GM19240 (cell line): ENCODE data around the gene IRX2.

Experiments
- DNase-seq: peaks from one replicate; pipeline ENCODE4 v3.0.0; 2011; ENCODE audit warnings: low spot score; ENCODE audit not compliant: insufficient read length

The IRX2 gene

GRCh38 chr5:2756211-2757152 is 5.0 kb upstream of the IRX2 start:
- DNase-seq: no peak

GRCh38 chr5:2755681-2756171 is 4.2 kb upstream of the IRX2 start:
- no peak for DNase-seq

- DNase-seq: no peak
Observed at GRCh38 chr5:2755076-2755680, 3.7 kb upstream of the IRX2 start.

GRCh38 chr5:2754581-2755075 is 3.2 kb upstream of the IRX2 start:
- DNase-seq: no peak

GRCh38 chr5:2753452-2754420 is 2.3 kb upstream of the IRX2 start:
- no peak for DNase-seq

- DNase-seq: no peak
Observed at GRCh38 chr5:2752821-2753439, 1.5 kb upstream of the IRX2 start.

- no peak for DNase-seq
Observed at GRCh38 chr5:2752059-2752820, 763 bp upstream of the IRX2 start.

- no peak for DNase-seq
Observed at GRCh38 chr5:2750758-2751464, 566 bp downstream of the IRX2 start.

GRCh38 chr5:2750026-2750757 is 1.3 kb downstream of the IRX2 start:
- no peak for DNase-seq

GRCh38 chr5:2749514-2750025 is 1.9 kb downstream of the IRX2 start:
- no peak for DNase-seq

GRCh38 chr5:2748861-2749513 is 2.5 kb downstream of the IRX2 start:
- no peak for DNase-seq

- DNase-seq: no peak
Observed at GRCh38 chr5:2748179-2748860, 3.2 kb downstream of the IRX2 start.

GRCh38 chr5:2747363-2748162 is 3.9 kb downstream of the IRX2 start:
- no peak for DNase-seq

GRCh38 chr5:2746561-2747032 is 4.9 kb downstream of the IRX2 start:
- no peak for DNase-seq

GRCh38 chr5:2744485-2744884 is 7.0 kb downstream of the IRX2 start:
- no peak for DNase-seq

- no peak for DNase-seq
Observed at GRCh38 chr5:2742921-2743679, 8.4 kb downstream of the IRX2 start.
